Activated CD4-positive, alpha-beta T cell treated with anti-CD3 and anti-CD28 coated beads, Interleukin-2, amount 50 U/mL, for 16 hours (primary cell): ENCODE results near the gene CENPW.

ENCODE experiments used
- DNase-seq: peaks from one replicate; pipeline ENCODE4 v3.0.0-alpha.2; 2020

CENPW gene

DNA sequence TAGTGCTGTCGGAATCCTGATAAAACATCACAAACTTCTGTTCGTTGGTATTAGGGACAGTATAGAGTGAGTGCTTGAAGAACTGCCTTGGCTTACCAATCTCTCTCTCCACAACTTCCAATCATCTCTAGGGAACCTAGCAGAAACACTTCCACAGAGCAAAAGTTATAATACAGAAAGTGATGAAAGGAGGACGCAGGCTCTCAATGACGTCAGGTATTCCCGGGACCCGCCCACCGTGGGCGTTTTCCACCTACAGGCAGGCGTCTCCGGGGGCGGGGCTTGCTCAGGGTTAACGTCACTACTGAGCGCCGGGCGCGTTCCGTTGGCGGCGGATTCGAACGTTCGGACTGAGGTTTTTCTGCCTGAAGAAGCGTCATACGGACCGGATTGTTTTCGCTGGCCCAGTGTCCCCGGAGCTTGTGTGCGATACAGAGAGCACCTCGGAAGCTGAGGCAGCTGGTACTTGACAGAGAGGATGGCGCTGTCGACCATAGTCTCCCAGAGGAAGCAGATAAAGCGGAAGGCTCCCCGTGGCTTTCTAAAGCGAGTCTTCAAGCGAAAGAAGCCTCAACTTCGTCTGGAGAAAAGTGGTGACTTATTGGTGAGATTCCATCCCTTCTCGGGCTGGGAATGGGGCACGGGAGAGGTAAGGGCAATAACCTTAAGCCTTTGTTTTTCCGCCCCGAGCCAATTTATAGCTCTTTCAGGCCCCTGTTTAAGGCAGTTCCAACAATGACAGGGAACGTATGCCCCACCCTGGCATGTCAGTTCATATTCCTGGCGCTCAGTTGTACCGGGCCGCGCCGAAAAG is at the start of gene CENPW:
Gene CENPW (plus strand): TSS at position 320 of the 814 bp plus-strand sequence. CDS start 159 bp downstream, at position 479.
- peak; percentile 97 for DNase-seq

DNA sequence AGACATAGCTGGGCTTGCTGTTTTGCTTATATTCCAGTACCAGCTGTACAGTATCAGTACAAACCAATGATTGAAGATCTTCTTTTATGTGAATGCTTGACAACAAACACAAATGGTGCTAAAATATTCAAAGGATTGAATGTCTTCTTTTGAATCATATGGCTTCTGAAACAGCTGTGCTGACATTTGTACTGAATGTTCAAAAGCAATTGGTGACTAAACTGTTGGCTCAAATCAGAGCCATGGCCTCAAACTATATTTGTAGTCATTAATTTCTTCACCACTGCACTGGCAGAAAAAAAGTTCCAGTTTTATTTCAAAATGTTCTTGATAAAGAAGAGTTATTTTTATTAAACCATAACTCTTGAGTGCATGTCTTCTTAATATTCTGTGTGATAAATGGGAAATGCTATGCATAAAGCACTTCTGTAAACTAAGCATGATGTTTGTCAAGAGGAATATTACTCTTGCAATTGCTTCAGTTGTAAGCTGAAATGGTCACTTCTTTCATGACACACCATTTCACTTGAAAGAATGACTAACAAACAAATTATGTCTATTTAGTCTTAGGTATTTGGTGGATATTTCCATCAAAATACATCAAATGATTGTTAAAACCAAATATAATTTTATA is 45.9 kb upstream of the CENPW start:
- no peak for DNase-seq

DNA sequence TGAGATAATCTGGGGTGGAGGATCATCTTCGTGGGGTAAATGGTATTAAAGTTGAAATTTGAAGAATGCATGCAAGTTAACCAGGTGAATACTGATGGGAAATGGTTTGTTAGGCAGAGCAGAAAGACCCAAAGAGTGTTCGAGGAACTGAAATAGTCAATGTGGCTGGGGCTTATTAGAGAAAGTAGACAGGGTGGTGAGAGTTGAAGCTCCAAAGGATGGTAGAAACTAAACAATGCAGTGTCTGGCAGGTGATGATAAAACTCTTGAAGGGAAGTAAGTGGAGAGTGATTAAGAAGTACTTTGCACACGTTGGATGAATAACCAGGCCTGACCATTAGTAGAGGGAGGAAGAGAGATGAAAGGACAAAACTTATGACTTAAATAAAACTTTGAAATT is 39.8 kb upstream of the CENPW start:
- no peak for DNase-seq

DNA sequence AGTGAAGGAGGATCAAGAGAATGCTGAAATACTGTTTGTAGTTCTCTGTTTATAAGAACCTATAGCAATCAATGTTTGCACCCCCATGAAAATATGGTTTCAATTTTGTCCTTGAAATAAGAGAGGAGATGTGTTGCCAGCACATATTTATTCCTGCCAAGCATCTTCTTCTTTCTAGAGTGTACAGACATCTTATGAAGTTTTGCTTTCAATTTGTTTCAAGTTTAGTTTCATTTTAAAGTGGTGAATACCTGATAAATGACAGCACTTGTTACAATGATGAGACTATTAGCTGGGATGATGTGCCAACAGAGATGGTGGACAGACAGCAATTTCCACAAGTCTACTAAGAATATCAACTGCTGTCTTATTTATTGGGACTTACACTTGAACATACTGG is 39.2 kb upstream of the CENPW start:
- no peak for DNase-seq

DNA sequence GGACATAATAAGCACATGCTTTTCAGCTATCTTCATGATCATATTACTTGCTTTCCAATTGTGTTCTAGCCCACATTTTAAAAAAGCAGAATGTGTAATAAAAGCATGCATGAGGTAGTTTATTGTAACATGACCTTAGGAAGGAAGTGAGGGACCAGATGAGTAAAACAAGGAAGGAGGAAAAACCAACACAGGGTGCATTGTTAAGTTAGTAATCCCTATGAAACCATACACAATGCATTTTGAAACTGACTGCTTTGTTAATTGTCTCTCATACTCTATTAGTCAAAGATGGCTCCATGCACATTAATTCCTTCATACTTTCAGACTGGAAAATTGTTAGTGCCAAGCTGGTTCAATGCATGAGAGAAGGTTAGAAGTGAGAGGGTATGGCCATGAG is 37.7 kb upstream of the CENPW start:
- DNase-seq, result peak; percentile 11

DNA sequence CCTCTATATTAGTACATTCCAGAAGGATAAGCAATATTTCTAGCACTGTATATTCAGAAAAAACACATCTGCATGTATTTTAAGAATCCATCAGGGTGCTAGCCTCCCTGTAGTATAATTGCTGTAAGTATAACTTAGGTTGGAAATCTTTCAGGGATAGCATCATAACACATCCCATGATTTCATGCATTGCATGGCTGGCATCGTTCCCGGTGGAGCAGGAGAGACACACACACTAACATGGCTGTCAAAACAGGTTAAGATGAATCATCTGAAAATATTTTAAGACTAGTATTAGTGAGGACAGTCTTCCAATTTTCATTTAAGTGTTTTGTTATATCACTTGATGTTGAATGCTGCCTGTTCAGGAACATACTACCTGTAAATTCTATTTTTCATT is 32.1 kb upstream of the CENPW start:
- DNase-seq, result no peak

DNA sequence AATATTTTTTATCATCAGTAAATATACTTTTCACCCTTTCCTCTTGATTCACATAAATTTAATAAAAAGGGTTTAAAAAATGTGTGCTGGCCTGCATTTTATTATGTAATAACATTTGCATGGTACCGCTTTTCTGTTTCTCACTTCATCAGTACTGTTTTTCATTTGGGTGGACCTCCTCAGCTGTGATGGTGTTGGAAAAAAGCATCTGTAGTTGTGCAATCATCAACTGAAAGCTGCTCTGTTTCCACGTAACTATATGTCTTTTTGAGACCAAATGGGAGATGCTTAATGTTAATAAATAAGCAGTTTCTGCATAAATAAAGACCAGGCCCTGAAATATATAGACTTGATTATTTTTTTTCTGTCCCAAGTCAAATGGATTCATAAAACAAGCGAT is 31.6 kb upstream of the CENPW start:
- no peak for DNase-seq

DNA sequence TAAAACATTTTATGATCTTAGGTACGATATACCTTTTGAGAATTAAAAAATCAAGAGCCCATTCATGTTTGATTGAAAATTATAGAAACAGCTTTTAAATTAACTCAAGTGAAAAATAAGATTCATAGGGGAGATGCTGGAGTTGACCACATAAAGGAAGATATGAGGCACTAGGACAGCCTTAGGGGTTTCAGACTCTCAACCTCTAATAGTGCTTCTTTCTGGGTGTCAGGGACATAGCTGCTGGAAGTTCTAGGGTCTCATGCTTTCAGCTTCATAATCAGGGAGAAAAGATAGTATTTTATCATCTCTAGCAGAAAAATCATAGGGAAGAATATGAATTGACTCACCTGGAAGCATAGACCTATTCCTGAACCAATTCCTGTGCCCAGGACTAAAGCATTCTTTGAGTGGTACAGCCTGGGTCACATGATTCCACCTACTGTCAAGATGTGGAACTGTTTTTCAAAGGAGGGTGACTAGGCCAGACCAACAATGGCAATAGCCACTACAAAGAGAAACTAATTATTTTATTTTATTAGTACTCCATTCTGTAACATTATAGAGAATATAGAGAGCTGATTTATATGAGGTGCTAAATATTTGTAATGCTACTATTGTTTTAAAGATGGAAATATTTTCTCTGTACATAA is 27.8 kb upstream of the CENPW start:
- peak; percentile 12 for DNase-seq

DNA sequence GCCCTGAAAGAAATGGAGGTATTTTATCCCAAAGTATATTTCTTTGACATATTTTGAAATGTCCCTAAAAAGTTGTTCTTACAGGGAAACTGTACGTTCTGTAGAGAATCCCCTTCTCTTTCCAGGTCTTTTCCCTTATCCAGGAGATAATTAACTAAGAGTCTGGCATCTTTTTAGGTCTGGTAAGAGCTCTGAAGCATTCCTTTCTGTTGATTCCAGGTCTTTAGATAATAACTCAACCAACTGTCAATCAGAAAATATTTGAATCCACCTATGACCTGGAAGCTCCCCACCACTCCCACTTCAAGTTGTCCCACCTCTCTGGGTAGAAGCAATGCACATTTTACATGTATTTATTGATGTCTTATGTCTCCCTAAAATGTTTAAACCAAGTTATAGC is 26.0 kb upstream of the CENPW start:
- DNase-seq, result no peak

DNA sequence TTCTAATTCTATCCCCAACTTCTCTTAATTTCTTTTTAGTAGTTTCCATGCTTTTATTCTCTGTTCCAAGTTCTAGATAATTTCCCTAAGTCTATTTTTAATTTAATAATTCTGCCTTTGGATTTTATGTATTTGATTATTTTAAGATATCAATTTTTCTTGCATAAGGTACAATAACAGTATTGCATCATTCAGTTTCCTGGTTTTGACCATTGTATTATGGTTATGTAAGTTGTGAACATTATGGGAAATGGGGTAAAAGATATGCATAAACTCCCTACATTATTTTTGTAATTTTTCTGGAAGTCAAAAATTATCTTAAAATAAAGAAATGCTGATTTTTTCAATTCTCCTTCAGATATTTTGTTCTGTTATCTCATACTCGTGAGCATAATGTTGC is 21.1 kb upstream of the CENPW start:
- DNase-seq, result no peak

DNA sequence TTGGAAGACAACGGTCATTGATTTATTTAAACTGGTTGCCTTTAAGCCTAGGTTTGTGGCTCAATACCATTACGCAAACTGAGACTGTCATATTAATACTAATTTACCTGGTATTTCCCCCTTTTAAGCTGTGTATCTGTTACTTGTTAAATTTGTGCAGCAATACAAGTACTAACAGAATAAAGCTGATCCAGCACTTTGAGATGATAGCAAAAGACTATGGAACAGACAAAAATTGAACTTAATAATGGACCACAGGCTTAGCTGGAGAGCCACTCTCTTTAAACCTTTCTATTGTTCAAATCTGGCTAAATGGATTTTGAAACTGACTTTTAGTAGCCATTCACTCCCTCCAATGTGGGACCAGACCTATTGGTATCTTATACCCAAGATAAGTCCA is 6.2 kb upstream of the CENPW start:
- DNase-seq, result no peak

DNA sequence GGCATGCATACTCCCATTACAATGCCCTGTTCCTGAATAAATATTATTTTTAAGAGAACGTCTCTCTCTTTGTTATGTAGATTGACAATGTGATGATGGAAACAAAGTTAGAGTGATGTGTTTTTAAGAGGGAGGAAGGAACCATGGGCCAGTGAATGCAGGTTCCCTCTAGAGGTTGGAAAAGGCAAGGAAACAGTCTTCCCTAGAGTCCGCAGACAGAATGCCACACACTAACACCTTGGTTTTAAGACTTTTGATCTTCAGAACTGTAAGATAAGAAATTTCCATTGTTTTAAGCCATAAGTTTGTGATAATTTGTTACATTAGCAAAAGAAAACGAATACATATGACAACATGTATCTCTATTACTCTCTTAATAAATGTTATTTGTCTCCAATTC is 4.7 kb upstream of the CENPW start:
- DNase-seq, result no peak

DNA sequence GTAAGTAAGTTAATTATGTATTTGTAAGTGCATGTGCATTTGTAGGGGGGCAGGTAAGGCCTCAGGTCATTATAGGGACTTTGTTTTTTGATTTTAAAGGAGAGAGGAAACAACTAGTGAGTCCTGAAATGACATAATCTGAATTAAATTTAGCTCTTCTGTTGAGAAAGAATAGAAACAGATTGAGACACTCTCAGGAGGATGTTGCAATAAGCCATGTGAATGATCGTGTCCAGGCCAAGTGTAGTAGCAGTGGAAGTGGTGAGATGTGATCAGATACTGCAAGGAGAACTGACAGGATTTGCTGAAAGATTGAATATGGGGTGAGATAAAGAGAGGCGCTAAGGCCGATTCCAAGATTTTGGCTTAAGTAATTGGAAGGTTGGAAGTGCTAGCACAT is 2.6 kb upstream of the CENPW start:
- no peak for DNase-seq

DNA sequence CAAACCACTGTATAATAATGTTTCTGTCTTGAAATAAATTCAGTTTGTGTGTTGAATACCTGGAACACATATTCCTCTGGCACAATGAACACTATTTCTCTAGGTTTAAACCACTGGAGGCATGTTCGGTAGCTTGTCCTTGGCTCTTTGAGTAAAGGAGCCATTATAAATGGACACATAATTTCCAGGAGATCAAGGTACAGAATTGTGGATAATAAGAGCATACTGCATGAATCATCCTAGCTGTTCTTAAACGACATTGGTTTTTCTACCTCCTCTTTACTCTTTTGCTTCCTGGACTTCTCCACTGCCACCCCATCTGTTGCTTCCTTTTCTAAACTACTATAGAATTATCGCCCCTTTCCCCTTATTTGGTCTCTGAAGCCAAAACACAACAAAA is 1.2 kb downstream of the CENPW start:
- DNase-seq, result no peak

DNA sequence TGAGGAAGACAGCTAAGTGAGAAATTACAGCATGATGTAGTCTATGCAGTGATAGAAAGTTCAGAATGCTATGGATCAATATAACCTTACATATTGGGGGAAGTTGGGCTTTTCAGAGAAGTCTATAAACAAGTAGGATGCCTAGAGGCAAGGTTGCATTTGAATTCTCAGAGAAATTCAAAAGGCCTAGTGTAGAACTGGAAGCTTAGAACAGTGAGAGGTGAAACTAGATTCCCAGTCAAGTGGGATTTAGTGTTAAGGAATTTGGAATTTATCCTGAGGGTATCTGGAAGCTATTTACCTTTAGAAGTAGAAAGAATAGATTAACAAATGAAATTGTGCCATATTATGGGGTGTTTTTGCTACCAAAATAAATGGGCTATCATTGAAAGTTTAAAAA is 4.3 kb downstream of the CENPW start:
- no peak for DNase-seq

DNA sequence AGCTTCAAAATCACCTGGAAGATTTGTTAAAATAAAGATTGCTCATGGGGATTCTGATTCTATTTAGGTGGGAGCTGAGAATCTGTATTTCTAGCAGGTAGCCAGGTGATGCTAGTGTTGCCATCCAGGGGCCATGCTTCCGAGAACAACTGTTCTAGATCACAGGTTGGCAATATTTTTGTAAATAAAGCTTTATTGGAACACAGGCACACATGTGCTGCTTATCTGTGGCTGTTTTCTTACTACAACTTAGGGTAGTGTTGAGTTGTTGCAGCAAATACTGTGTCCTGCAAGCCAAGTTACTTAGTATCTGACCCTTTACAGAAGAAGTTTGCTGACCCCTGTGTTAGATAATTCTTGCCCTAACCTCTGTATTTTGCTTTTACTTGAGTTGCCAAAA is 12.0 kb downstream of the CENPW start:
- no peak for DNase-seq

DNA sequence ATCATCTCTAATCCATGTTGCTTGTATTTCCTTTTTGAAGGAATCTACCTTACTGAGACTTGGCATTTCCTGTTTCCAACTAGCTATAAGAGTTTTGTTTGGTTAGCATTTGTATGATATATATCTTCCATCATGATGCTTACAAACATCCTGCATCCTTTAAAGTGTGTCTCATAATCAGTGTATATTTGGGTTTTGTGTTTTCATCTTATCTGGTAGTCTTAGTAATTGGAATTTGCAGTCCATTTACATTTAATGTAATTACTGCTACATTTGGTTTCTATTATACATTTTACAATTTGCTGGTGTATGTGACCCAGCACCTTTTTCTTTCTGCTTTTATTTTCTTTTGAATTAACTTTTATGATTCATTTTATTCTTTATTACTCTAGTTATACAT is 12.6 kb downstream of the CENPW start:
- no peak for DNase-seq

DNA sequence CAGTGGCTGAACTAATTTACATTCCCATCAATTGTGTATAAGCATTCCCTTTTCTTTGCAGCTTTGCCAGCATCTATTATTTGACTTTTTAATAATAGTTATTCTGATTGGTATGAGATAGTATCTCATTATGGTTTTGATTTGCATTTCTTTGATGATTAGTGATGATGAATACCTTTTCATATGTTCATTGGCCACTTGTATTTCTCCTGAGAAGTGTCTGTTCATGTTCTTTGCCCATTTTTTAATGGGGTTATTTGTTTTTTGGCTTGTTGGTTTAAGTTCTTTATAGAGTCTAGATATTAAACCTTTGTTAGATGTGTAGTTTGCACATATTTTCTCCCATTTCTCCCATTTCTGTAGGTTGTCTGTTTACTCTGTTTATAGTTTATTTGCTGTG is 16.6 kb downstream of the CENPW start:
- DNase-seq, result no peak

DNA sequence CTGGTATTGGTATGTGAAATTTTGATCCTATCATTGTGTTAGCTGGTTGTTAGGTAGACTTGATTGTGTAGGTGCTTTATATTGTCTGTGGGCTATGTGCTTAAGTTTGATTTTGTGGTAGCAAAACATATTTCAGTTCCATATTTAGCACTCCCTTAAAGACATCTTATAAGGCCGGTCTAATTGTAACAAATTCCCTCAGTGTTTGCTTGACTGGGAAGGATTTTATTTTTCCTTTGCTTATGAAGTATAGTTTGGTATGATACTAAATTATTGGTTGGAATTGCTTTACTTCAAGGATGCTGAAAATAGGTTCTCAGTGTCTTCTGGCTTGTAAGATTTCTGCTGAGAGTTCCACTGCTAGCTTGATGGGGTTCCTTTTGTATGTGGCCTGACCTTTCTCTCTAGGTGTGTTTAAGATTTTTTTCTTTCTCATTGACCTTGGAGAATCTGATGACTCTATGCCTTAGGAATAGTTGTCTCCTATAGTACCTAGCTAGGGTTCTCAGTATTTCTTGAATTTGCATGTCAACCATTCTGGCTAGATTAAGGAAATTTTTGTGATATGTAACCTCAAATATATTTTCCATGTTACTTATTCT is 20.1 kb downstream of the CENPW start:
- DNase-seq, result no peak

DNA sequence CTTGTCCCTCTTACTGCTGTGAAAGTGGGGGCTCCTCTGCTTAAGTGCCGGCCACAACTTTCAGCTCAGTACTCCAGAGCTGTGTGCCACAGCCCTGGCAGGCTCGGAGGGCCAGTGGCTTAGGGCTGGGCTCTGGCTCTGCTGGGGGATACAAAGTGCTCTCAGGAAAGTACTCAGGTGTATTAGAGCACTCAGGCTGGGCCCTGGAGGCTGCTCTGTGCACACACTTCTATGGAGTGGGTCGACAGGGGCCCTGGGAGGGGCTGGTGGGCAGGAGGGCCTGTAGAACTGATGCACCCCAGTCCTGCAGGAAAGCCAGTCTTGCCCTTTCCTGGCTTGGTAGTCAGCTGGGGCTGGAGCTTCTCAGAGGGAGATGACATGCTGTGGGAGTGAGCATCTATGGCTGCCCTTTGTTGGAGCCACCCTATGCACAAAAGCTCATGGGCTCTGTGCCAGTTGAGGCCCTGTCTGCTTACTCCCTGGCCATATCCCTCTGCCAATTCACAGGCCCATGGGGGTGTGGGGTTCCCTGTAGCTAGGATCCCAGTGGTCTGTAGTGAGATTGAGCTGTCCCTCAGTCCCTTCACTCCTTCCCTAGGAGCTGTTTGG is 22.0 kb downstream of the CENPW start:
- no peak for DNase-seq

DNA sequence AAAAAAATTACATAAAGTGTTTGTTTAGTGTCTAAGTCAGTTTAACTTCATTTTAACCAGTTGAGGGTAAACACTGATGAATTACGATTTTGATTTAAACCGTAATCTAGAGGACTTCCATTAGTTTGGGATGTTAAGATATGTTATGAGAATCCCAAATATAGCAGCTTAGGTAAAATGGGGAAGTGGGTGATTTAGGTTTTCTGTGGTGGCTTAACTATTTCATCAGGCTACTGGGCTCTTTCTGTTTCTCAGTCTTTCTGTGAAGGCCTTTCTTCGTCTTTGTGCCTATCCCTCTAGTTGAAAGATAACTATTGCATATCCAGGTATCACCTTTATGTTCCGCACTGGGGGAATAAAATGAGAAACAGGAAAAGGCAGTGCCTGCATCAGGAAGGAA is 27.9 kb downstream of the CENPW start:
- no peak for DNase-seq

DNA sequence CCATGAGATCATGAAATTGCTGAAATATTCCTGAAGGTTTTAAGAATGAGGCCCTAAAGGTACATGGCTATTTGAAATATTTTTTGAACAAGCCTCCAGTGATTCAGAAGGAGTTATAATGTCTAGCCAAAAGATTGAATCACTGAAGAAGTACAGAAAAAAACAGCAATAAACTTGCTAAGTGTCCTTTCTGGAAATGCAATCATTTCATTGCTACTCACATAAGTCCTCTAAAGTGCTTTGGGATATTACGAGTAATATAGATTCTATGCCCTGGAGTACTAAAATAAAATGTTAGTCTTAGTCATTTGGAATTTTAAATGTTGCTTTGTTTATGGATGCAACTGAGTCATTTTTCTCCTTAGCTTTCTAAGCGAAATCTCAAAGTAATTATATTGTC is 32.7 kb downstream of the CENPW start:
- no peak for DNase-seq

DNA sequence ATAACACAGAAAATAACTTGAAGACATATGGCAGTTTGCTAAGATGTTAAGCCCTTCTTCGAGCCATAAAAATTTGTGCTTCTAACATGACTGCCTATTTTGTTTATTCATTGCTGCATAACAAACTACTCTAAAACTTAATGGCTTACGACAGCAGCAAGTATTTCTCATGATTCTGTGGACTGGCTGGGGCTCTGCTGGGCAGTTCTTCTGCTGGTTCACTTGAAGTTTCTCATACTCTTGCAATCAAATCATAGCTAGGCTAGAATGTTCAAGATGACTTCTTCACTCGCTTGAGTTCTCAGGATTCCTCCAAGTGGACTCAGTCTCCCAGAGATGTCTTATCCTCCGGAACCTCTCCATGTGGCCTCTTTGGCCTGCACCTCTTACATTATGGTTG is 33.4 kb downstream of the CENPW start:
- no peak for DNase-seq
